HEK293 (cell line): Measurements from ENCODE around the gene CACNA1S.

Experiments used
- CTCF ChIA-PET: fragments of 350-600 bp; formaldehyde crosslinking; extraction: SDS; loops from one replicate; lab custom pipeline; 2021; ENCODE audit warnings: antibody characterized with exemption; lab: Yijun Ruan, JAX
- POLR2A ChIA-PET: fragments of 300-600 bp; formaldehyde crosslinking; extraction: SDS; loops from one replicate; lab custom pipeline; 2020; ENCODE audit warnings: antibody characterized with exemption, inconsistent platforms; lab: Yijun Ruan, JAX
- H3K27ac ChIP-seq: fragments of 200-500 bp; sonication (Bioruptor generic); 2 replicates; pipeline ENCODE4 v1.5.1; 2014; ENCODE audit warnings: low read depth, low read length, control low read depth, inconsistent platforms; ENCODE audit errors: extremely low read depth
- H3K36me3 ChIP-seq, 2 experiments: fragments of 200-500 bp in 1 of 2; sonication (Bioruptor generic) in 1 of 2; 1 replicate in 1 of 2; 2 replicates in 1 of 2; pipeline ENCODE4 v1.5.1; 2014 to 2017; ENCODE audit warnings: inconsistent platforms in 2 of 2, low read length in 2 of 2; ENCODE audit not compliant: control insufficient read depth in 2 of 2, insufficient read depth in 1 of 2
- H3K4me1 ChIP-seq: fragments of 200-500 bp; sonication (Bioruptor generic); 2 replicates; pipeline ENCODE4 v1.5.1; 2014; ENCODE audit warnings: mild to moderate bottlenecking, low read length, inconsistent platforms; ENCODE audit not compliant: control insufficient read depth, insufficient read depth
- H3K4me3 ChIP-seq: 2 replicates; pipeline ENCODE4 v1.5.1; 2011; ENCODE audit warnings: low read depth, mild to moderate bottlenecking, control low read depth, low read length, moderate library complexity
- H3K9me3 ChIP-seq: fragments of 200-500 bp; sonication (Bioruptor generic); 2 replicates; pipeline ENCODE4 v1.5.1; 2014; ENCODE audit warnings: low read depth, low read length, inconsistent platforms; ENCODE audit not compliant: control insufficient read depth, insufficient read depth
- GLI2 ChIP-seq: fragments of 450-650 bp; formaldehyde crosslinking; IDR thresholded peaks from 2 replicates; pipeline ENCODE4; 2017; ENCODE audit warnings: missing biosample characterization, missing genetic modification characterization, low read depth, borderline replicate concordance
- KLF8 ChIP-seq: fragments of 450-650 bp; formaldehyde crosslinking; IDR thresholded peaks from 2 replicates; pipeline ENCODE4 v1.5.1; 2016; ENCODE audit warnings: missing biosample characterization, missing genetic modification characterization
- PRDM1 ChIP-seq: fragments of 450-650 bp; formaldehyde crosslinking; IDR thresholded peaks from 2 replicates; pipeline ENCODE4; 2016; ENCODE audit warnings: missing biosample characterization, missing genetic modification characterization
- SETDB1 ChIP-seq: IDR thresholded peaks from one replicate; pipeline ENCODE4 v1.6.1; 2017; ENCODE audit warnings: mild to moderate bottlenecking, low read length, moderate library complexity, mixed read lengths; ENCODE audit not compliant: insufficient read length
- ZNF114 ChIP-seq: fragments of 450-650 bp; formaldehyde crosslinking; IDR thresholded peaks from 2 replicates; pipeline ENCODE4 v1.5.0; 2017; ENCODE audit warnings: missing biosample characterization, missing genetic modification characterization
- ZNF121 ChIP-seq: fragments of 450-650 bp; formaldehyde crosslinking; IDR thresholded peaks from 2 replicates; pipeline ENCODE4 v1.5.1; 2016; ENCODE audit warnings: missing biosample characterization, missing genetic modification characterization
- ZNF140 ChIP-seq: fragments of 450-650 bp; formaldehyde crosslinking; IDR thresholded peaks from 2 replicates; pipeline ENCODE4 v1.5.1; 2016; ENCODE audit warnings: missing biosample characterization, missing genetic modification characterization
- ZNF155 ChIP-seq: fragments of 450-650 bp; formaldehyde crosslinking; IDR thresholded peaks from 2 replicates; pipeline ENCODE4 v1.5.1; 2016; ENCODE audit warnings: missing biosample characterization, missing genetic modification characterization
- ZNF157 ChIP-seq: fragments of 450-650 bp; formaldehyde crosslinking; IDR thresholded peaks from 2 replicates; pipeline ENCODE4 v1.5.1; 2016; ENCODE audit warnings: missing biosample characterization, missing genetic modification characterization
- ZNF2 ChIP-seq: fragments of 450-650 bp; formaldehyde crosslinking; IDR thresholded peaks from 2 replicates; pipeline ENCODE4 v1.5.1; 2016; ENCODE audit warnings: missing biosample characterization, missing genetic modification characterization
- ZNF24 ChIP-seq: fragments of 450-650 bp; formaldehyde crosslinking; IDR thresholded peaks from 2 replicates; pipeline ENCODE4 v1.5.1; 2016; ENCODE audit warnings: missing biosample characterization, missing genetic modification characterization
- ZNF311 ChIP-seq: fragments of 450-650 bp; formaldehyde crosslinking; IDR thresholded peaks from 2 replicates; pipeline ENCODE4 v1.5.1; 2017; ENCODE audit warnings: missing biosample characterization, missing genetic modification characterization, borderline replicate concordance
- ZNF391 ChIP-seq: fragments of 450-650 bp; formaldehyde crosslinking; IDR thresholded peaks from 2 replicates; pipeline ENCODE4 v1.5.1; 2016; ENCODE audit warnings: low read depth, missing biosample characterization, missing genetic modification characterization, borderline replicate concordance
- ZNF404 ChIP-seq: fragments of 450-650 bp; formaldehyde crosslinking; IDR thresholded peaks from 2 replicates; pipeline ENCODE4 v1.5.1; 2017; ENCODE audit warnings: missing biosample characterization, missing genetic modification characterization
- ZNF768 ChIP-seq: fragments of 450-650 bp; formaldehyde crosslinking; IDR thresholded peaks from 2 replicates; pipeline ENCODE4 v1.5.1; 2018; ENCODE audit warnings: missing biosample characterization, mild to moderate bottlenecking, missing genetic modification characterization
- ZNF792 ChIP-seq: fragments of 450-650 bp; formaldehyde crosslinking; IDR thresholded peaks from 2 replicates; pipeline ENCODE4 v1.5.1; 2016; ENCODE audit warnings: missing biosample characterization, missing genetic modification characterization
- TF ChIP-seq, protein P1 (sequence below): fragments of 450-650 bp; IDR thresholded peaks from 2 replicates; pipeline ENCODE4 v1.5.1; 2018; ENCODE audit warnings: missing biosample characterization, missing genetic modification characterization
- TF ChIP-seq, protein P2 (sequence below): sonication (generic); formaldehyde crosslinking; IDR thresholded peaks from 2 replicates; pipeline ENCODE4 v1.8.1; 2022; ENCODE audit warnings: mild to moderate bottlenecking, moderate library complexity, missing genetic modification reagents
- TF ChIP-seq, protein P3 (sequence below): fragments of 450-650 bp; formaldehyde crosslinking; optimal IDR thresholded peaks from 2 replicates; pipeline ENCODE3; 2016; ENCODE audit warnings: missing biosample characterization, mild to moderate bottlenecking, missing genetic modification characterization
- TF ChIP-seq, protein P4 (sequence below): fragments of 450-650 bp; formaldehyde crosslinking; IDR thresholded peaks from 2 replicates; pipeline ENCODE4 v1.5.1; 2017; ENCODE audit warnings: missing biosample characterization, missing genetic modification characterization
- TF ChIP-seq, protein P5 (sequence below): fragments of 450-650 bp; formaldehyde crosslinking; IDR thresholded peaks from 2 replicates; pipeline ENCODE4 v1.5.1; 2016; ENCODE audit warnings: missing biosample characterization, missing genetic modification characterization, borderline replicate concordance

The CACNA1S gene

DNA sequence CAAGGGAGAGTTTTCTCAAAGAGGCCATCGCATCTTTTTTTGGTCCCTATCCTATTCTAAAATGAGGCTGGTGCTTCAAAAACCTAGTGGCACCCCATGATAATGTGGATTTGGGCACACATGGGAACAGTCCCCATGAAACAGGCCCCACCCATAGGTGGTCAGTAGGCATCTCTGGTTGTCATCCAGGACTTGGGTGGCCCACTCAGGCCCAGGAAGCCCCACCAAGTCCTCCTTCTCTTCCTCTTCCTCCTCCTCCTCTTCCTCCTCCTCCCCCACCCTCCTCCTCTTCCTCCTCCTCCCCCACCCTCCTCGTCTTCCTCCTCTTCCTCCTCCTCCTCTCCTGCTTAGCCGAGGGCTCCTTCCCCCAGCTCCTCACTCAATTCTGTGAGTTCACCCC, 554 bp downstream of the CACNA1S start:
- Histone ChIP-seq H3K4me3 (no peak overlapping the region), H3K9me3 (no peaks in the 10 kb centered on the region)
- CTCF ChIA-PET = interaction anchor here (0.9 to 1.1 kb wide), 3 partner anchors 132 to 139 kb away, joined by 4 to 7 read pairs (median 5); no protein-coding TSS in a partner anchor
- TF ChIP-seq, protein P1, sequence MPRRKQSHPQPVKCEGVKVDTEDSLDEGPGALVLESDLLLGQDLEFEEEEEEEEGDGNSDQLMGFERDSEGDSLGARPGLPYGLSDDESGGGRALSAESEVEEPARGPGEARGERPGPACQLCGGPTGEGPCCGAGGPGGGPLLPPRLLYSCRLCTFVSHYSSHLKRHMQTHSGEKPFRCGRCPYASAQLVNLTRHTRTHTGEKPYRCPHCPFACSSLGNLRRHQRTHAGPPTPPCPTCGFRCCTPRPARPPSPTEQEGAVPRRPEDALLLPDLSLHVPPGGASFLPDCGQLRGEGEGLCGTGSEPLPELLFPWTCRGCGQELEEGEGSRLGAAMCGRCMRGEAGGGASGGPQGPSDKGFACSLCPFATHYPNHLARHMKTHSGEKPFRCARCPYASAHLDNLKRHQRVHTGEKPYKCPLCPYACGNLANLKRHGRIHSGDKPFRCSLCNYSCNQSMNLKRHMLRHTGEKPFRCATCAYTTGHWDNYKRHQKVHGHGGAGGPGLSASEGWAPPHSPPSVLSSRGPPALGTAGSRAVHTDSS (tag by site-specific recombination) = peak; percentile 77
- TF ChIP-seq ZNF121 (tag by site-specific recombination) = no peak
- TF ChIP-seq, all 188 proteins: peak for 1
- POLR2A ChIA-PET = interaction anchor here (0.7 kb wide), 1 partner anchor 354 kb away, joined by 3 read pairs; no protein-coding TSS in a partner anchor
- no peaks in the 10 kb centered on the region for H3K4me1 ChIP-seq
- H3K27ac ChIP-seq = no peak overlapping the region
- H3K36me3 ChIP-seq = no peaks in the 10 kb centered on the region

DNA sequence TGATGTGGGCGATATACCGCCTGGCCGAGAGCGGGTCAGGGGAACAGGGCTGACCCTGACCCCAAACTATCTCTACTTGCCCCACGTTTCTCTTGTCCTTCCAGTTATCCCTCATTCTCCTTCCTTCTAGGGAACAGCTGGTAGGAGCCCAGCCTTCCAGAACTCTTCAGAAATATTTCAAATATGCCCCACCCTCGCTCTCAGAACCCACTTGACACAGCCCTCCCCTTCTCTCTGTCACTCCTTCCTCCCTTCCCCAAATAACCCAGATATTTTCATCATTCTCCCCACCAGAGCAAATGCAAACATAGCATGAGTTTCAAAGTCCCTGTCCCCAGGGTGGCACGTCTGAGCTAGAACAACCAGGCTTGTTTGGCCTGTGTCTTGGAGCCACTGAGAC, 1.1 kb downstream of the CACNA1S start:
- Histone ChIP-seq H3K4me3 (no peak overlapping the region), H3K4me1 (no peaks in the 10 kb centered on the region), H3K27ac (no peak overlapping the region), H3K9me3 (no peaks in the 10 kb centered on the region), H3K36me3 (no peaks in the 10 kb centered on the region)
- TF ChIP-seq ZNF24 (tag by site-specific recombination) (no peak), ZNF155 (tag by site-specific recombination) (no peak), ZNF311 (tag by site-specific recombination) (no peak), ZNF157 (tag by site-specific recombination) (no peak), ZNF404 (tag by site-specific recombination) (no peak), ZNF768 (tag by site-specific recombination) (no peak), ZNF391 (tag by site-specific recombination) (no peak), ZNF140 (tag by site-specific recombination) (no peak), ZNF114 (tag by site-specific recombination) (no peak), ZNF792 (tag by site-specific recombination) (no peak)
- TF ChIP-seq, protein P2, sequence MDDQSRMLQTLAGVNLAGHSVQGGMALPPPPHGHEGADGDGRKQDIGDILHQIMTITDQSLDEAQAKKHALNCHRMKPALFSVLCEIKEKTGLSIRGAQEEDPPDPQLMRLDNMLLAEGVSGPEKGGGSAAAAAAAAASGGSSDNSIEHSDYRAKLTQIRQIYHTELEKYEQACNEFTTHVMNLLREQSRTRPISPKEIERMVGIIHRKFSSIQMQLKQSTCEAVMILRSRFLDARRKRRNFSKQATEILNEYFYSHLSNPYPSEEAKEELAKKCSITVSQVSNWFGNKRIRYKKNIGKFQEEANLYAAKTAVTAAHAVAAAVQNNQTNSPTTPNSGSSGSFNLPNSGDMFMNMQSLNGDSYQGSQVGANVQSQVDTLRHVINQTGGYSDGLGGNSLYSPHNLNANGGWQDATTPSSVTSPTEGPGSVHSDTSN (CRISPR knock-in tag) = no peak
- TF ChIP-seq, protein P3, sequence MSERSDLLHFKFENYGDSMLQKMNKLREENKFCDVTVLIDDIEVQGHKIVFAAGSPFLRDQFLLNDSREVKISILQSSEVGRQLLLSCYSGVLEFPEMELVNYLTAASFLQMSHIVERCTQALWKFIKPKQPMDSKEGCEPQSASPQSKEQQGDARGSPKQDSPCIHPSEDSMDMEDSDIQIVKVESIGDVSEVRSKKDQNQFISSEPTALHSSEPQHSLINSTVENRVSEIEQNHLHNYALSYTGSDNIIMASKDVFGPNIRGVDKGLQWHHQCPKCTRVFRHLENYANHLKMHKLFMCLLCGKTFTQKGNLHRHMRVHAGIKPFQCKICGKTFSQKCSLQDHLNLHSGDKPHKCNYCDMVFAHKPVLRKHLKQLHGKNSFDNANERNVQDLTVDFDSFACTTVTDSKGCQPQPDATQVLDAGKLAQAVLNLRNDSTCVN = no peak
- TF ChIP-seq, protein P4, sequence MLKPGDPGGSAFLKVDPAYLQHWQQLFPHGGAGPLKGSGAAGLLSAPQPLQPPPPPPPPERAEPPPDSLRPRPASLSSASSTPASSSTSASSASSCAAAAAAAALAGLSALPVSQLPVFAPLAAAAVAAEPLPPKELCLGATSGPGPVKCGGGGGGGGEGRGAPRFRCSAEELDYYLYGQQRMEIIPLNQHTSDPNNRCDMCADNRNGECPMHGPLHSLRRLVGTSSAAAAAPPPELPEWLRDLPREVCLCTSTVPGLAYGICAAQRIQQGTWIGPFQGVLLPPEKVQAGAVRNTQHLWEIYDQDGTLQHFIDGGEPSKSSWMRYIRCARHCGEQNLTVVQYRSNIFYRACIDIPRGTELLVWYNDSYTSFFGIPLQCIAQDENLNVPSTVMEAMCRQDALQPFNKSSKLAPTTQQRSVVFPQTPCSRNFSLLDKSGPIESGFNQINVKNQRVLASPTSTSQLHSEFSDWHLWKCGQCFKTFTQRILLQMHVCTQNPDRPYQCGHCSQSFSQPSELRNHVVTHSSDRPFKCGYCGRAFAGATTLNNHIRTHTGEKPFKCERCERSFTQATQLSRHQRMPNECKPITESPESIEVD (tag by site-specific recombination) = no peak
- TF ChIP-seq, all 188 proteins: peak for 0
- POLR2A ChIA-PET = no interaction called here
- CTCF ChIA-PET = interaction anchor here (0.9 to 1.1 kb wide), 3 partner anchors 132 to 139 kb away, joined by 4 to 7 read pairs (median 5); no protein-coding TSS in a partner anchor

DNA sequence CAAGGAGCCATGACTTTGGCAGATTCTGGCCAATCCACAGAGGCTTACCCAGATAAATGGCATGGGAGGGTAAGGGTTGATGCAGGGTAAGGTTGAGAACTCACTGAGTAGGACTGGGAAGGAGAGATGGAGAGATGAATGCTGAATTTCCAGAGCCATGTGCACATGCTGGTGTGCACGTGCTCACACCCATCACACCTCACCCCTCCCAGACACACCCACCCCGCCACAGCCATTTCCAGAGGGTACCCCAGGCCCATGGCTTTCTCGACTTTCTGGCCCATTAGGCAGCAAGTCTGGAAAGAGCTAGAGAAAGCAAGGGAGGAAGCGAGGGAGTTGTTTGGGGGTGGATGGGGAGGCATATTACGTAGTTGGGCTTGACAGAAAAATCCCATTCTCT, 1.6 kb downstream of the CACNA1S start:
- CTCF ChIA-PET = interaction anchor here (1.1 kb wide), 2 partner anchors 135 to 138 kb away, joined by 5 to 7 read pairs; no protein-coding TSS in a partner anchor
- TF ChIP-seq, protein P5, sequence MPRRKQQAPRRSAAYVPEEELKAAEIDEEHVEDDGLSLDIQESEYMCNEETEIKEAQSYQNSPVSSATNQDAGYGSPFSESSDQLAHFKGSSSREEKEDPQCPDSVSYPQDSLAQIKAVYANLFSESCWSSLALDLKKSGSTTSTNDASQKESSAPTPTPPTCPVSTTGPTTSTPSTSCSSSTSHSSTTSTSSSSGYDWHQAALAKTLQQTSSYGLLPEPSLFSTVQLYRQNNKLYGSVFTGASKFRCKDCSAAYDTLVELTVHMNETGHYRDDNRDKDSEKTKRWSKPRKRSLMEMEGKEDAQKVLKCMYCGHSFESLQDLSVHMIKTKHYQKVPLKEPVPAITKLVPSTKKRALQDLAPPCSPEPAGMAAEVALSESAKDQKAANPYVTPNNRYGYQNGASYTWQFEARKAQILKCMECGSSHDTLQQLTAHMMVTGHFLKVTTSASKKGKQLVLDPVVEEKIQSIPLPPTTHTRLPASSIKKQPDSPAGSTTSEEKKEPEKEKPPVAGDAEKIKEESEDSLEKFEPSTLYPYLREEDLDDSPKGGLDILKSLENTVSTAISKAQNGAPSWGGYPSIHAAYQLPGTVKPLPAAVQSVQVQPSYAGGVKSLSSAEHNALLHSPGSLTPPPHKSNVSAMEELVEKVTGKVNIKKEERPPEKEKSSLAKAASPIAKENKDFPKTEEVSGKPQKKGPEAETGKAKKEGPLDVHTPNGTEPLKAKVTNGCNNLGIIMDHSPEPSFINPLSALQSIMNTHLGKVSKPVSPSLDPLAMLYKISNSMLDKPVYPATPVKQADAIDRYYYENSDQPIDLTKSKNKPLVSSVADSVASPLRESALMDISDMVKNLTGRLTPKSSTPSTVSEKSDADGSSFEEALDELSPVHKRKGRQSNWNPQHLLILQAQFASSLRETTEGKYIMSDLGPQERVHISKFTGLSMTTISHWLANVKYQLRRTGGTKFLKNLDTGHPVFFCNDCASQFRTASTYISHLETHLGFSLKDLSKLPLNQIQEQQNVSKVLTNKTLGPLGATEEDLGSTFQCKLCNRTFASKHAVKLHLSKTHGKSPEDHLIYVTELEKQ (tag by site-specific recombination) = no peak
- no peak for TF ChIP-seq GLI2 (tag by site-specific recombination)
- TF ChIP-seq KLF8 (tag by site-specific recombination) = no peak
- TF ChIP-seq SETDB1 = no peak
- TF ChIP-seq PRDM1 (tag by site-specific recombination) = no peak
- TF ChIP-seq ZNF2 (tag by site-specific recombination) = no peak

More for the DNA sequence above, 1.6 kb downstream of the CACNA1S start:
- no peak overlapping the region for H3K4me3 ChIP-seq
- no peaks in the 10 kb centered on the region for H3K4me1 ChIP-seq
- no peaks in the 10 kb centered on the region for H3K9me3 ChIP-seq
- no peaks in the 10 kb centered on the region for H3K36me3 ChIP-seq
- no peak overlapping the region for H3K27ac ChIP-seq
- POLR2A ChIA-PET = no interaction called here
